HG03060 (cell line): ENCODE results near the gene SPDEF.

Experiments
- ATAC-seq: cut with Tn5 transposase; IDR thresholded peaks from one replicate; pipeline ENCODE4 v1.9.1; 2021; ENCODE audit warnings: low read depth, moderate number of reproducible peaks; ENCODE audit not compliant: unreplicated experiment

The SPDEF gene

DNA sequence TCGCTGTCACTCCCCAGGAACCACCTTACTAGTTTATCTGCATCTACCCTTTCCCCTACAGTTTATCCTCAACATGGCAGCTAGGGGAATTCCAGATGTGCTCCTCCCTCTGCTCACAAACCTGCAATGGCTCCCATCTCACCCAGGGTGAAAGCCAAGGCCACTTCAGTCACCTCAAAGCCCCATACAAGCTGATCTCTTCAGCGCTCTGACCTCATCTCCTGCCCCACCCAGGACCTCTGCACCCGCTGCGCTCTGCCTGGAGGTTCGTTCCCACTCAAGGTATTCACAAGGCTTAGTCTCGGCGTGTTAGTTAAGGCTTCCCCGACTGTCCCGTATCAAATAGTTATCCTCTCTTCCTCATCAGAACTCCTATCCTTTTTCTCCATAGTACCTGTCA, 28.6 kb upstream of the SPDEF start:
- ATAC-seq, result no peak

DNA sequence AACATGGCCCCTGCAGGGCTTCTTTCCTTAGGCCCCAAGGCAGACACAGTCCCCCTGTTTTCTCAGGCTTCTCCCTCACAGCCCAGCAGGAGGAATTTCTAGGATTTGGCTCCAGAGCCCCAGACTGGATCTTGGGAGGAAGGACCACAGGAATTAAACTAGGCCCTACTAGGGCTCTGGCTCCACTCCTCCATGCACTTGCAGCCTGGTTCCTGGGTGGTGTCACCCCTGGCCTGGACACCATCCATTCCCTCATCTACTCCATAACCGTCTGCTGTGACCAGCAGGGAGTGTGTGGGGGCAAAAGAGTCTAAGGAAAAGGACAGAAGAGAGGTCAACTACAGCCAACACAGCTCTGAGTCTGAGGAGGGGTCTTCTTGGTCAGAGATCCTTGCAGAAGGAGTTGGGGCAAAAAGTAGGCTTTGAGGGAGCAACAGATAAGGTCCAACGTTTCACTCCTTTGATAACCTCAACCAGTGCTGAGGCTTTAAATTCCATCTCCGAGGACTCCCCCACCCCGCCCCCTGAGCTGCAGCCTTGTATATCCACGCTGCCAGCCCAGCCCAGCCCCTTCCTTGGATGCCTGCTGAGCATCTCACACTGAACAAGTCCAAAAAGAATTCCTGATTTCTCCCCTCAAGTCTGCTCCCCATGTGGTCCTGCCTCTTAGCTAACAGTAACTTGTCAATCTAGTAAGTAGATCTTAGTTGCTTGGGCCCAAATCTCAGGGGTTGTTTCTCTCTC, 27.9 kb upstream of the SPDEF start:
- ATAC-seq, result no peak

DNA sequence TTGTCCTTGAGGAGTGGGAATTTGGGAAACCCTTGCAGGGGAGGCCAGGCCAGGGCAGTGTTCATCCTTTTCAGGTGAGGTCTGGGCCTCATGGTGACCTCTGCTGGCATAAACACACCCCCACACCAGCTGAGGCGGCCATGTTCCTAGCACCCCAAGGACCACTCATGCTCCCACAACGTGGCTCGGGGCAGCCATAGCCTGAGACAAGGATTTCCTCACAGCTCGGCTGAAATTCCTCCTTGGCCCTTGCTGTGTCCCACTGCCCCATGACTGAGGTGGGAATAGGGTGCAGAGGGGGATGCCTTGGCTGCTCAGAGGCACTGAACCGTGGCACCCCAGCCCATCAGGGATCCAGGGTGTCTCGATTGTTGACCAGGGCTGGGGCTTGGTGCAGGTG, 27.3 kb upstream of the SPDEF start:
- ATAC-seq, result no peak

DNA sequence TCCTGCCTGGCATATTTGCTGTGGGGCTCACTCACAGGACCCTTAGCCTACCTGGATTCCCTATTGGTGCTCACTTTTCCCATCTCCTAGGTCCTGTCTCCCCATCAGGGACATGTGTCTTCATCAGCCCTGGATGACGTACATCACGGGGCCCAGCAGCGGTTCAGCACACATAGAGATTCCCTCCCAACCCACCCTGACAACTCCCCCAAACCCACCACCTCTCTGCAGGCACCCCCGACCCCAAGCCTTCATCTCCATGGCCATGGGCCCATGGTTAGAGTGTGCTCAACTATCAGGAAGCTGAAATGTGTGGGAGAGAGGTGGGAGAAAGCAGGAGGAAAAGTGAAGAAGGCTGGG, 25.4 kb upstream of the SPDEF start:
- ATAC-seq, result no peak

DNA sequence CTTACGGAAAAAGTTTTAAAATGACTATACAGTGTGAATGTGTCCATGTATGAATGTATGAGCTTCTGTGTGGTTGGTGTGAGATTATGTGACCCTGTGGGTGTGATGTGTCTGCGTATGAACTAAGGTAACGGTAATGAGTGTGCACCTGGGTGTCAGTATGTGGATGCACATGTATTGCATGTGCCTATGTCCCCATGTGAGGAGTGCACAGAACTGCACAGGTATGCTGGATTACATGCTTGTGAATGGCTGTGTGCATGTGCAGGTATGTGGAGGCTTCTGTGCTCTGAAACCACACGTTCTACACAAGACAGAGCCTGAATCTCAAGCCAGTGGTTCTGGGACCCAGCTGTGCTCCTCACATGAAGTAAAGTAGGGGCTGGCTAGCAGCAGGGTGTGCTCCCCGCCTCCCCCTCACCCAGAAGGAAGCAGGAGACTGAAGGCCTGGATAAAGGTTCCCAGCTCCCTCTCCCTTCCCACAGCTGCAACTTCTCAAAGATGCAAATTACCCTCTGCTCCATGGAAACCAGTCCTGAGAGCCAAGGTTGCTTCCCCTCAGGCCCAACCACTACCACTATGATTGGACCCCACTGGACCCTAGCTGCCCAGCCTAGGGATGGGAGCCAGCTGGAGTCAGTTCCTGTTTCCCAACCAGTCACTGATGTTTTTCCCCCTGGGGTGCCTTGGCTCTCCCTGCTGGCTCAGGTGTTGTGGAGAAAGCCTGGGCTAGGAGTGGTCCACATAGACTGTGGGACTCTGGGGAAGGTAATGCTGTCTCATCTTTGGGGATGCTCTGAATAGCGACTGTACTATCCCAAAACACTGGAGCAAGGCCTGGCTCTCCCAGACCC, 24.8 kb upstream of the SPDEF start:
- ATAC-seq, result no peak

DNA sequence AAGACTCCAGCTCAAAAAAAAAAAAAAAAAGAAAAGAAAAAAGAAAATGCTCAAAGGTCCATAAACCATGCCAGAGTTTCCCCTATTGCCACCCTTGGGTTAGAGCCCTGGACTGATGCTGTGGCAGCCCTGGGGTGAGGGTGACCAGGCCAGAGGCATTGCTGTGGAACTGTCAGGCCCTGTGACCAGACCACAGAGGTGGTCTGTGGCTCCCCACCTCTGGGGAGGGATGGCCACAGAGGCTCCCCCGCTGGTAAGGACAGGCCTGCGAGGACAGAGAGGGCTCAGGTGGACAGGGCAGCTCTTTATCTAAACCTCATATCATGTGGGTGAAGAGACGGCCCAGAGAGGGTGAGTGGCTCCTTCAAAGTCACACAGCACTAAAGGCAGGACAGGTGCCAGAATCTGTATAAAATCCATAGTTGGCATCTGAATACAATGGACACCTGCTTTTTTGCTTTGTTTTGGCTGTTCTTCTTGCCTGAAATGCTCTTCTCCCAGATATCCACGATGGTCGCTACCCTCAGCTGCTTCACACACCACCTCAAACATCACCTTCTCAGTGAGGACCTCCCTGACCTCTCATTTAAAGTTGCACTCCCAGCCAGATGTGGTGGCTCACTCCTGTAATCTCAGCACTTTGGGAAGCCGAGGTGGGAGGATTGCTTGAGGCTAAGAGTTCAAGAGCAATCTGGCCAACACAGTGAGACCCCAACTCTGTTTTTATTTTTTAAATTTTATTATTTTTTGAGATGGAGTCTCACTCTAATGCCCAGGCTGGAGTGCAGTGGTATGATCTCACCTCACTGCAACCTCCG, 22.5 kb upstream of the SPDEF start:
- ATAC-seq, result no peak

DNA sequence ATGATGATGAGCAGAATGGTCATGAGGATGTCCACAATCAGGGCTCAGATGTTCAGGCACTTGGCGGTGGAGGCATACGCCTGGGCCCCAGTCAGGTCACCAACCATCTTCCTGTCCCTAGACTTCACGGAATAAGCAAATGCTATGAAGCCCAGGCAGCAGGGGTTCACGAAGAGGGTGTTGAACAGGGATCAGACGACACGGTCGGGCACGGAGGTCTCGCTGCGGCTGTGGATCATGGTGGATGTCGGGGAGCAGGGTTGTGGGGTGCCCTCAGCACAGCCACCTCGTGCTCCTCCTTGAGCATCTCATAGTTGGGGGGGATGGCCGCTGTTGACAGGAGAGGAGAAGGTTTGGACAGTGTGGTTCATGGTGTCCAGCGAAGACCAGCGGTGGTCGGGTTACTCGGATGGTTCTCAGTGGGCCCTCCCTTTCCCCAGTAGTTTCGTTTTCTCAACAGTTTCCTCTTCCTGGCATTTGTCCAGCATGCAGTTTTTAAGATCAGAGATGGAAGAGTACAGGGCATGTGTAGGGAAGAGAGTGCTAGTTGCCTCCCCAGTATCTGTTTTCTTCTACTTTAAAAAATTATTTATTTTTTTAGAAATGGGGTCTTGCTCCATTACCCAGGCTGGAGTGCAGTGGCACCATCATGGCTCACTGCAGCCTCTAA, 20.3 kb upstream of the SPDEF start:
- ATAC-seq, result no peak

DNA sequence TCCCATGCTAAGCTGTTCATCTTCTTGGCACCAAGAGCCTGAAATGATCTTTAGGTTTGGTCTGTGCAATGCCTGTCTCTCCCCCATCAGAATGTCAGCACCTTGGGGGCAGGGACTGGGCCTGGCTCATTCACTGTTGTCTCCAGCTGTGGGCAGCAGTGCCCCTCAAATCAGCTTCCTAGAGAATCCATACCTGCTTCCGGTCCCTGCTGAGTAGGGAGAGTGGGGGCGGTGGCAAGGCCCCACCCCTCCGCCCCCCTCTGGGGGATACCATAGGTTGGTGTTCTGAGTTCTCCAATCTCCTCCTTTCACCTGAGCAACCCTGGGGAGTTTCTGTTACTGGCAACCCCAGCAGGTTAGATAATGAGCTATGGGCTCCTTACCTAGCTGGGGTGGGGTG, 19.2 kb upstream of the SPDEF start:
- no peak for ATAC-seq

DNA sequence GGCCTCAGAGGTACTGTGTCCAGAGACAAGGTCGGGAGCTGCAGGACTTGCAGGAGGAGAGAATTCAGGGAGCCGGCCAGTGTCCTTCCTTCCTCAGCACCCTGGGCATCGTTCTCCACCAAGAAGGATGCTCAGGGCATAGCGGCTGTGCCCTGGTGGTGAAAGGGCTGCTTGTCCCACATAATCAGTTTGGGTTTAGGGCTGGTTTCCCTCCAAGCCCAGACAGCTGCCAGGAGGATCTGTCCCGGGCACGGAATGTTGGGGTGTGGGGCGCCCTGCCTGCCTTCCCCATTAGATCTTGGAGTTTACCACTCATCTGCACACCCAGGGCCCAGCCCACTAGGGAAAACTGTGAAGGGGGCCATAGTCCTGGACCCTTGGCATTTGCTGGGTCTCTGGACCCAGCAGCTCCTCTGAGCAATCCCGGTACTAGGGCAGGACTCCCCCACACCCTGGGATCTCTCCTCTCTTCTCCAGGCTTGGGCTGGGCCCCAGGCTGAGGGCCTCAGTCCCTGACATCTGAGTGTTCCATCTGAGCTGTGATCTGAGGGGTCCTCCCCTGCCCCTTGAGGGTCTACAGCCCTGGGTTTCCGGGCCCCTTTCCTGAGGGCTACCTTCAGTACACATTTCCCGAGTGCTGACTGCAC, 18.6 kb upstream of the SPDEF start:
- ATAC-seq, result no peak

DNA sequence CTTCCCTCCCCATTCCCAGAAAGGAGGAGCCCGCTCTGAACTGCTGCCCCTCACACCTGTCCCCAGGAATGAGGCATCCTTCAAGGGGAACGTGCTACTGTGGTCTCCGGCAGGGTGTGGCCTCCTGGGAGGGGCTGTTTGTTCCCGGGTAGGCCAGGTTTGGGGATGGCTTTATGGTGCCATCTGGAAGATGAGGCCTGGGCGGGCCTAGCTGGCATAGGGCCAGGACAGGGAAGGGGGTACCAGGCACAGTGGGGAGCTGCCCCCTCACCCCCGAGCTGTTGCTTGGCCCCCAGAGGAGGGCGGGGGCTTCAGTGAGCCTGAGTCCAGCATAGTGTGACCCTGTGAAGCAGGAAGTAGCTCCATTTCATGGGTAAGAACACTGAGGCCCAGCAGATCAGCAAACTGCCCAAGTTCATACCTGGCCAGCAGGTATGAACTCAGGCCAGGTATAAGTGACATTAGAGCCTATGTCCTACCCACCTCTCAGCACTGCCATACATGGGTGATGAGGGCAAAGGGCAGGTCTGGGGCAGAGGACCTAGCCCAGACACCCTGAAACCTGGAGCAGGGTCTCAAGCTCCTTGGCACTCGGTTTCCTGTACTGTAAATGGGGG, 17.5 kb upstream of the SPDEF start:
- no peak for ATAC-seq

DNA sequence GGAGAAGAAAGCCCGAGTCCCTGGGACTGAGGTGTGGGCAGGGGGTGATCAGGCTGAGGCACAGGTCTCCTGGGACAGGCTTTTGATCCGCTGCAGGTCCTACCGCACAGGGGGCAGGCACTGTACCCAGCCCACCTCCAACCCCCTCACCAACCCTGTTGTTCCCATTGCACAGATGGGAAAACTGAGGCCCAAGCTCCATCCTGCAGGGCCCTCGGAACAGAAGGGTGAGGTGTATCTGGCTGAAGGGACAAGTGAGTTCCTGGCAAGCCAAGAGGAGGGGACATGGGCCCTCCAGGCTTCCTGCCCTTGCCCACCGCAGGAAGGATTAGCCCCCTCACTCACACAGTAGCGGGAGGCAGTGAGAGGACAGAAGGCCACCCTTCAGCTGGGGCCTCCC, 16.5 kb upstream of the SPDEF start:
- no peak for ATAC-seq

DNA sequence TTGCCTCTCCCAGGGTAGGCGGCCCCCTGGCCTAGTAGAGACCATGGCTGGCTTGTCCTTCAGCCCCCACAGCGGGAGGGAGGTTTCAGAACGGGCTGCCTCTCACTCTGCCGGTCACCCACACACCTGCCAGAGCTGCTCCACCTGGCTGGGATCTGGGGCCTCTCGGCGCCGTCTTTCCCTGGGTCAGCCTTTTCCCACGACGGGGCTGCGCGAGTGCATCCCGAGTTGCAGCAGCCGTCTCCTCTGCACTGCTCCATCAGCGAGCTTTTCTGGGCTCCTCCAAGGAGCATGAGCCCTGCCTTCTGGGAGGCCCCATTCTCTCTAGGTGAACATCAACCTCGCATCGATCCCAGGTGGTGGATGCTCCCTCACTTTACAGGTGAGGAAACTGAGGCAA, 15.9 kb upstream of the SPDEF start:
- ATAC-seq, result no peak

DNA sequence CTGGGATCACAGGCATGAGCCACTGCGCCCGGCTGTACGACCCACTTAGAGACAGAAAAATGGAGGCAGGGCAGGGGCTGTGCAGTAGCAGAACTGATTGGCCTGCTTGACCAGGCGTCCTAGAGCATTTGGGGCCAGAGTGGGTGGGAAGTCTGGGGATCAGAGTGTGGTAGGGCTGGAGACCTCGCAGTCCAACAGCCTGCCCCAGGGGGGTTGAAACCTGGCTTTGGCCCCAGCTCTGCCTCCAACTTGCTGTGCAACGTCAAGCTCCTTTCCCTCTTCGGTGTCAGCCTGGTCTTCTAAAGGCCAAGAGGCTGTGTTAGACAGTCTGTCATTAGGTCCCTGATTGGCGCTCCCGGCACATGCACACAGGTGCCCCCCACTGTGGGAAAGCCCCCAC, 15.3 kb upstream of the SPDEF start:
- no peak for ATAC-seq

DNA sequence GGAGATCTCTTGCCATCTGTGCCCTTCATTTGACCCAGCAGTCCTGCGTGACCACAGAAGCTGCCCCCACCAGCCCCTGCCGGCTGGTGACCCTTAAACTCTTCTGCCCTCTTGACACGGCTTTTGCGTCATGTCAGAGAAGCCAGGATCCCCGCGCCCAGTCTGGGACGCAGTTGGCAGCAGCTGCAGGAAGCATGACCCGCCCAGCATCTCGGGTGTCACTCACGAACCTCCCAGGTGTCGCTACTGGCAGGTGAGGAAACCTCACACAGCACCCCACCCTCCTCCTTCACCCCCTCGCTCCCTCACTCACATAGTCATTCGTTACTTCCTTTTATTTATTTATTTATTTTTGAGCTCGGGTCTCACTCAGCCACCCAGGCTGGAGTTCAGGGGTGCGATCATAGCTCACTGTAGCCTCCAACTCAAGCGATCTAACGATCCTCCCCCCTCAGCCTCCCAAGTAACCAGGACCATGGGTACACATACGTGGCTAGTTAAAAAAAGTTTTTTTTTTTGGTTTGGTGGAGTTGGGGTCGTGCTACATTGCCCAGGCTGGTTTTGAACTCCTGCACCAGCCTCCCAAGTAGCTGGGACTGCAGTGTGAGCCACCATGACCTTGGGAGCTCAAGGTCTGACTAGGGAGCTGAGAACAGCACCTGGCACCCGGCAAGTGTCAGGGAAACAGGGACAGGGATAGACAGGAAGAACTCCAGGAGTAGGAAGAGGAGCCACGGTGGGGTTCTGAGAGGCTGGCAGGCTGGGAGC, 14.1 kb upstream of the SPDEF start:
- ATAC-seq, result no peak

DNA sequence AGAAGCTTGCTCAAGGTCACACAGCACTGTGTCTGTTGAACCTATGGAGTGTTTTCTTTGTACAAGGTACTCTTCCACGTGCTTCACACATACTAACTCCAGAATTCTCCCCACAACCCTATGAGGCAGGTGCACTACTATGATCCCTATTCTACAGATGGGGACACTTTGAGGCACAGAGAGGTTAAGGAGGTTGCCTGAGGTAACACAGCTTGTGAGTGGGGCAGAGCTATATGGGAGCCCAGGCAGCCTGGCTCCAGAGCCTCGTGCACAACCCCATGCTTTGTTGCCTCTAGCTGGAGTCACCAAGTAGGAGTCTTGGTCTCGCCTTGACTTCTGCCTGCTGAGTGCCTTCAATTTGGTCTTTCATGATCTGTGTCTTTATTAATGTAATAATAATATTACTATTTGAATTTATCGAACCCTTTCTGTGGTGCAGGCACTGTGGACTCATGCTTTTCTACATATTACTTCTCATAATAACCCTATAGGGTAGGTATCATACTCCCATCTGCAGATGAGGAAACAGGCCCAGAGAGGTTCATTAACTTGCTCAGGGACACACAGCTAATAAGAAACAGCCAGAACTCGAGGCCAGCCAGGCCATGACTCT, 13.3 kb upstream of the SPDEF start:
- ATAC-seq, result no peak

DNA sequence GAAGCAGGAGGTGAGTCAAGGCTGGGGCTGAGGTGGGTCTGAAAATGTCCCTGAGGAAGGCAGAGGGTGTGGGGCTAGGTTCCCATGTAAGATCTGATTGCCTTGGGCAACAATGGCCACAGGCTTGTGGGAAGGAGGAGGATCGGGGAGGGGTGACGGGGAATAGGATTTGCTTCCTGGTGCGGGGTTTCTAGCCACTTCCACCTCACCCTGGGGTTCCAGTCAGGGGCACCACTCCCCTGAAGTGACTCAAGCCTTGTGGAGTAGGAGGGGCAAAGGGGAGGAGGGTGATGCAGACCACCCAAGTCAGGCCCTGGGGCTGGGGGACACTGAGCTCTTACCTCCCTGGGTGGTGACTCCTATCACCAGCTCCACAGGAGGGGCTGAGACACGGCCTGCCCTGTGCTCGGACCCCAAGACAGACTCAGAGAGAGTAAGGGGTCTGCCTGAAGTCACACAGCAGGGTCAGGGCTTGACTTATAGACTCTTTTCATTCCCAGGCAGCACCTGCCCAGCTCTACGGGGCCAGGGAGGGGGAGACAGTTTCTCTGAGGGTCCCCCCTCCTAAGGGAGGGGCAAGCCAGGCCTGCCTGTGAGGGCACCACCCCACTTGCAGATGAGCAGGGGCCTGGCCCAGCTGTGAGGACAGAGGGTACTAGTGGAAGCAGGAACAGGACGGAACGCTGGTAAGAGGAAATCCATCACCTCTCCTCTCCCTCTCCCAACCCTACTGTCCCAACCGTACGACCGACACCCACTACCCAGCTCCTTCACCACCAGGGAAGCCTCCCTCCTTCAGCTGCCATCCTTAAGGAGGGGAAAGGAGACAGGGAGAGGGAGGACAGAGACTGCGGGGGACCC, 12.4 kb upstream of the SPDEF start:
- no peak for ATAC-seq

DNA sequence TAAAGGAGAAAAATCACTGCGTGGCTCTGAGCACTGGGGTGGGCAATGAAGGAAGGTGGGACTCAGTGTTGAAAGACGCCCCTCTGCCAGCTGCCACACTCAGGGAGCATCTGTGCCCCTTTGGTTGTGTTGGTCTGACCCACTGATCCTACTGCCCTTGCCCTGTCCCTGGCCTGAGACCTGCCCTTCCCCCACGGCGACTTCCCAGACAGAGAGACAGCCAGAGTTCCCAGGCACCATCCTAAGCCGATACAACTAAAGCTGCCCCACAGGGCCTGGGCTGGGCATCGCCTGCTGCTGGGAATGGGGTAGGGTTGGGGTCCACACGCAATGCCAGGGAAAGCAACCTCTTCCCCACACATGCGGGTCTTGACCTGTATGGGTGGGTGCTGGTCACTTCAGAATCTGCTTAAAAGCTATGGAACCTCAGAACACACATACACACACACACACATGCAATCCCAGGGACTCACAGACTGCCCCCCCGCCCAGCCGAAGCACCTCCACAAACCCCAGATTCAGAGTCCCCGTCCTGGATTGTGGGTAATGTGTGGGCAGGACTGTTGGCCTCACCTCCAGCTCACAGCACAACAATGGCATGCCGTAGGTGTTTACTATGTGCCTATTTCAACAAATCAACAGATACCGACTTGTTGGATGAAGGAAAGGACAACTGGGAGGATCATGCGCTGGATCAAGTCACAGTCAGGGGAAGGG, 10.9 kb upstream of the SPDEF start:
- no peak for ATAC-seq
